ENCODE data around the gene GABRB1.

GABRB1 gene

DNA sequence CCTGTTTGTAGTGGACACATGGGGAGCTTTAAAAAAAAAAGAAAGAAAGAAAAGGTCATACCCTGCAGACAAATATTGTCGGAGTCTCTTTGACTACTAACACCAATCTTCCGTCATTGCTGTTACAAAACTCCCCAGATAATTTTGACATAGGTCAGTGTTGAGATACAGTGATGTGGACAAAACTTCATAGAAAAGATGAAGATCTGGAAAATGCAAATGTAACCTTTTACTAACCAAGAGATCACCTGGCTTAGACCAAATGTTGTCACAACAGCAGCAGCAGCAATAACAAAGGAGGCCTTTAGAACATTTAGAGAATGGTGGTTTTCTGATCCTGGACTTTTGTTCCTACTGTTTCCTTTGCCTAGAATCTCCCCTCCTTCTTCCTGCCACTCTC is 440.2 kb downstream of the GABRB1 start:
- Histone ChIP-seq H3F3A (ENCODE audit: insufficient read depth, low read length) (no peaks in the 10 kb centered on the region), H2AFZ (ENCODE audit: low read length) (no peak overlapping the region), H3K4me3 (ENCODE audit: low read depth, low read length, poor library complexity, severe bottlenecking) (no peak overlapping the region), H3K27ac (ENCODE audit: low read depth, low read length, poor library complexity, severe bottlenecking) (no peak overlapping the region), H3K4me1 (ENCODE audit: insufficient read depth, low read length, severe bottlenecking) (no peaks in the 10 kb centered on the region), H3K9ac (ENCODE audit: low read length) (no peak overlapping the region), H3K27me3 (ENCODE audit: insufficient read depth, low read length) (no peaks in the 10 kb centered on the region), H3K79me2 (ENCODE audit: insufficient read depth, low read length) (no peaks in the 10 kb centered on the region), H3K36me3 (ENCODE audit: insufficient read depth, low read length) (no peaks in the 10 kb centered on the region), H3K9me2 (ENCODE audit: low read depth, low read length) (no peaks in the 10 kb centered on the region), H3K9me3 (ENCODE audit: low read length) (no peaks in the 10 kb centered on the region), H3K4me2 (ENCODE audit: low read length) (no peak overlapping the region), H4K20me1 (ENCODE audit: insufficient read depth, low read length) (no peaks in the 10 kb centered on the region)
- TF ChIP-seq, protein P1, sequence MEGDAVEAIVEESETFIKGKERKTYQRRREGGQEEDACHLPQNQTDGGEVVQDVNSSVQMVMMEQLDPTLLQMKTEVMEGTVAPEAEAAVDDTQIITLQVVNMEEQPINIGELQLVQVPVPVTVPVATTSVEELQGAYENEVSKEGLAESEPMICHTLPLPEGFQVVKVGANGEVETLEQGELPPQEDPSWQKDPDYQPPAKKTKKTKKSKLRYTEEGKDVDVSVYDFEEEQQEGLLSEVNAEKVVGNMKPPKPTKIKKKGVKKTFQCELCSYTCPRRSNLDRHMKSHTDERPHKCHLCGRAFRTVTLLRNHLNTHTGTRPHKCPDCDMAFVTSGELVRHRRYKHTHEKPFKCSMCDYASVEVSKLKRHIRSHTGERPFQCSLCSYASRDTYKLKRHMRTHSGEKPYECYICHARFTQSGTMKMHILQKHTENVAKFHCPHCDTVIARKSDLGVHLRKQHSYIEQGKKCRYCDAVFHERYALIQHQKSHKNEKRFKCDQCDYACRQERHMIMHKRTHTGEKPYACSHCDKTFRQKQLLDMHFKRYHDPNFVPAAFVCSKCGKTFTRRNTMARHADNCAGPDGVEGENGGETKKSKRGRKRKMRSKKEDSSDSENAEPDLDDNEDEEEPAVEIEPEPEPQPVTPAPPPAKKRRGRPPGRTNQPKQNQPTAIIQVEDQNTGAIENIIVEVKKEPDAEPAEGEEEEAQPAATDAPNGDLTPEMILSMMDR (IDR thresholded peaks at IDR 0.05; ENCODE audit: low read length), result no peak
- no peak for TF ChIP-seq EZH2 (IDR thresholded peaks at IDR 0.05; ENCODE audit: borderline replicate concordance, low read length)

DNA sequence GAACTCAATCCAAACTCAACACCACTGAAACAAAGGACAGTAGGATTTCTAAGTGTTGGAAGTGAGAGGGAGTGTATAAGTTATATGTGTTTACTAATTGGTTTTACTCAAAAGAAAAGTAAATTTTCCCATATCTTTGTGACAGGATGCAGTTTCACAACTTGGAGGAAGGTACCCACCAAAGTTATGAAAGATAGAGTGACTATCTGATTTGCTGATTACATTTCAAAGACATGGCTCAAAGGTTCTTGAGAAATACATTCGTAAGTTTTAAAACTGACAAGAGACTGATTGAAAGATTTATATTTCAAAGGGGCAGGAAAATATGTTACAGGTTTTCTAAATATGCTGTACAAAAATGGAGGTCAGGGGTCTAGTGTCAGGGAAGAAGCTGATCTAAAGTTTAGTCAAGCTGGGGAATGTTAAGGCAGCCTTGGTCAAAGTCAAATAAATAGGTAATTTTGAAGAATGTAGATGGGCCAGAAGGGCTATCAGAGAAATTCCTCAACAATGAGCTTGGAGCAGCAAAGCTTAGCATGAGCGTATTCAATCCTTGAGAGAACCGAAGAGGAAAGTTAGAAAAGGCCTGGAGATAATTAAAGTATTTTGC is 441.9 kb downstream of the GABRB1 start:
- Histone ChIP-seq H3K9me2 (ENCODE audit: low read depth, low read length) (no peaks in the 10 kb centered on the region), H2AFZ (ENCODE audit: low read length) (no peak overlapping the region), H3K9ac (ENCODE audit: low read length) (no peak overlapping the region), H3F3A (ENCODE audit: insufficient read depth, low read length) (no peaks in the 10 kb centered on the region), H3K4me3 (ENCODE audit: low read depth, low read length, poor library complexity, severe bottlenecking) (no peak overlapping the region), H3K27ac (ENCODE audit: low read depth, low read length, poor library complexity, severe bottlenecking) (no peak overlapping the region), H3K36me3 (ENCODE audit: insufficient read depth, low read length) (no peaks in the 10 kb centered on the region), H3K79me2 (ENCODE audit: insufficient read depth, low read length) (no peaks in the 10 kb centered on the region), H3K4me1 (ENCODE audit: insufficient read depth, low read length, severe bottlenecking) (no peaks in the 10 kb centered on the region), H3K27me3 (ENCODE audit: insufficient read depth, low read length) (no peaks in the 10 kb centered on the region), H4K20me1 (ENCODE audit: insufficient read depth, low read length) (no peaks in the 10 kb centered on the region), H3K4me2 (ENCODE audit: low read length) (no peak overlapping the region), H3K9me3 (ENCODE audit: low read length) (no peaks in the 10 kb centered on the region)
- no peak for TF ChIP-seq EZH2 (IDR thresholded peaks at IDR 0.05; ENCODE audit: borderline replicate concordance, low read length)

DNA sequence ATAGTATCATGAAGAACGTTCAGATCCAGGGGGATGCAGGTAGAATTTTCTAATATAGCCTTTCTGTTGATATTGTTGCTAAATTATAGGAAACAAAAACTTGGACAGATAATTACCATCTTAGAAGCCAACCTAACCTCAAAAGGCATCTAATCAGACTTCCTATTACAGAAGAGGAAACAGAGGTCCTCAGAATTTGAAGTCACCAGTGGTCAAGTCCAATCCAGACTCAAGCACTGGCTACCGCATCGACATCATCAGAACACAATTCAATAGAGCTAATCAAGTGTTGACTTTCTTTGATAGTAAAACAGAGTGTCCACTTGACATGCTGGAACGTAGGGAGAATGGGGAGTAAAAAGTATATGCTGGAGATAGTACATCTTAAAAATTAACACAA is 443.4 kb downstream of the GABRB1 start:
- no peaks in the 10 kb centered on the region for H3K27me3 ChIP-seq (ENCODE audit: insufficient read depth, low read length)
- H3F3A ChIP-seq (ENCODE audit: insufficient read depth, low read length), result no peaks in the 10 kb centered on the region
- no peak overlapping the region for H3K27ac ChIP-seq (ENCODE audit: low read depth, low read length, poor library complexity, severe bottlenecking)
- H3K4me3 ChIP-seq (ENCODE audit: low read depth, low read length, poor library complexity, severe bottlenecking), result no peak overlapping the region
- no peak overlapping the region for H3K4me2 ChIP-seq (ENCODE audit: low read length)
- H3K36me3 ChIP-seq (ENCODE audit: insufficient read depth, low read length), result no peaks in the 10 kb centered on the region
- TF ChIP-seq EZH2 (IDR thresholded peaks at IDR 0.05; ENCODE audit: borderline replicate concordance, low read length), result no peak
- TF ChIP-seq, protein P1 (IDR thresholded peaks at IDR 0.05; ENCODE audit: low read length), result no peak
- no peaks in the 10 kb centered on the region for H4K20me1 ChIP-seq (ENCODE audit: insufficient read depth, low read length)
- H3K9me2 ChIP-seq (ENCODE audit: low read depth, low read length), result no peaks in the 10 kb centered on the region
- no peak overlapping the region for H3K9ac ChIP-seq (ENCODE audit: low read length)
- no peak overlapping the region for H2AFZ ChIP-seq (ENCODE audit: low read length)
- H3K4me1 ChIP-seq (ENCODE audit: insufficient read depth, low read length, severe bottlenecking), result no peaks in the 10 kb centered on the region
- no peaks in the 10 kb centered on the region for H3K79me2 ChIP-seq (ENCODE audit: insufficient read depth, low read length)
- no peaks in the 10 kb centered on the region for H3K9me3 ChIP-seq (ENCODE audit: low read length)

DNA sequence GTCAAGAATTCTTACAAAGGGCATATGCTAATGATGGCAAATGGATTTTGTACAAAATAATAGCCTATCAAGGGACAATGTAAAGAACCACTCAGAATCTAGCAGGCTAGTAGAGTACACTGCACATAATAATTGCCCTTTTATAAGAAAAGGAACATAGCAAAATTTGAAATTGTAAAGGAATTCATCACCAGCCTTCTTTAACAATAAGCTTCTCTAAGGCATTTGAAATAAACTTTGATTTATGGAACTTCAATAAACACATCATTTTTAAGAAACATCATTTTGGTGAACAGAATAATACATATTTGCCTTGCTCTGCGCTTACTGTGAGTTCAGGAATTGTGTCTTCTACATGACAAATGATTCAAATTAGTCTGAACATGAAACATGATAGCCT is 444.0 kb downstream of the GABRB1 start:
- no peak overlapping the region for H3K4me2 ChIP-seq (ENCODE audit: low read length)

More for the DNA sequence above, 444.0 kb downstream of the GABRB1 start:
- Histone ChIP-seq H3K4me1 (ENCODE audit: insufficient read depth, low read length, severe bottlenecking) (no peaks in the 10 kb centered on the region), H3K79me2 (ENCODE audit: insufficient read depth, low read length) (no peaks in the 10 kb centered on the region), H3K36me3 (ENCODE audit: insufficient read depth, low read length) (no peaks in the 10 kb centered on the region), H3K9me2 (ENCODE audit: low read depth, low read length) (no peaks in the 10 kb centered on the region), H2AFZ (ENCODE audit: low read length) (no peak overlapping the region), H3F3A (ENCODE audit: insufficient read depth, low read length) (no peaks in the 10 kb centered on the region), H4K20me1 (ENCODE audit: insufficient read depth, low read length) (no peaks in the 10 kb centered on the region), H3K9me3 (ENCODE audit: low read length) (no peaks in the 10 kb centered on the region), H3K27me3 (ENCODE audit: insufficient read depth, low read length) (no peaks in the 10 kb centered on the region), H3K4me3 (ENCODE audit: low read depth, low read length, poor library complexity, severe bottlenecking) (no peak overlapping the region), H3K9ac (ENCODE audit: low read length) (no peak overlapping the region), H3K27ac (ENCODE audit: low read depth, low read length, poor library complexity, severe bottlenecking) (no peak overlapping the region)
- TF ChIP-seq, protein P1 (IDR thresholded peaks at IDR 0.05; ENCODE audit: low read length), result no peak
- no peak for TF ChIP-seq EZH2 (IDR thresholded peaks at IDR 0.05; ENCODE audit: borderline replicate concordance, low read length)
